Neural cell (in vitro differentiated cells): ENCODE results near the gene PLXNA3.

Source experiments
- EP300 ChIP-seq: fragments of 450-650 bp; conservative IDR thresholded peaks from 2 replicates; pipeline ENCODE4 v1.6.1; 2014; ENCODE audit warnings: antibody characterized with exemption, mild to moderate bottlenecking, moderate library complexity; ENCODE audit not compliant: poor library complexity, severe bottlenecking
- EZH2 ChIP-seq: fragments of 200-600, 300-800 bp; shearing (Covaris generic), sonication (generic); IDR thresholded peaks from 2 replicates; pipeline ENCODE4 v1.6.1; 2014; ENCODE audit warnings: antibody characterized with exemption, low read length, borderline replicate concordance, mild to moderate bottlenecking; ENCODE audit not compliant: insufficient read depth, poor library complexity, severe bottlenecking
- MXI1 ChIP-seq: fragments of 450-650 bp; conservative IDR thresholded peaks from 2 replicates; pipeline ENCODE4 v1.6.1; 2014; ENCODE audit warnings: antibody characterized with exemption, mild to moderate bottlenecking; ENCODE audit not compliant: poor library complexity, severe bottlenecking
- POLR2AphosphoS5 ChIP-seq: IDR thresholded peaks from 2 replicates; pipeline ENCODE4 v1.6.1; 2012
- TF ChIP-seq, protein P1 (sequence below): fragments of 450-650 bp; IDR thresholded peaks from 2 replicates; pipeline ENCODE4 v1.5.1; 2014; ENCODE audit warnings: antibody characterized with exemption, mild to moderate bottlenecking, moderate library complexity; ENCODE audit not compliant: poor library complexity, severe bottlenecking

DNA sequence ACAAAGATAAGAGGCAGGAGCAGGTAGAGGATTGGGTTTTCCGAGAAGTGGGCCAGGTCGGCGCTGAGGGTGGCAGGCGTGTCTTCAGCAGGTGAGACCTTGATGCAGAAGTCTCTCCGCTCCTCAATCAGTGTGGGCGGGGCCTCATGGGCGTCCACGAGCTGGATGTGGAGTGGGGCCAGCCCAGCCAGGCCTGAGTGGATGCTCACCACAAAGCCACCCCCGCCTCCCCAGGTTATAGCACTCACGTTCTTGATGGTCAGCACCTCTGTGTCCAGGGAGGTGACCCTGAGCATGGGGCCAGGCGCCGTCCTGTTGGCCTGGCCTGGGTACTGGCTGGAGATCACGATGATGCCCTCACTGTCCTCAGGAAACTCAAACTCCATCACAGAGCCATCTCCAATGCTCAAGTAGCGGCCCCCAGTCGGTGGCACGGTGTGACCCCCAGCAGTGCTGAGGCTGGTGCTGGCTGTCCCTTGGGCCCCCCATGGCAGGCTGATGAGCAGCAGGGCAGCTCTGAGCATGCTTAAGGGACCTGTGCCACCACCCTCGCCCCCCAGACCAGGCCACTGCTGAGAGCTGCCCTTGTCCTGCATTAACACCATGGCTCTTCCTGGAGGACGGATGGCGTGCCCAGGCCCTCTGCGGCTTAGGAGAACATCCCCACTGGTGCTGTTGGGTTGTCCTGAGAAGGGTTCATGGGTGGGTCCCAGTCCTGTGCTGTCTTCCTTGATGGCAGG, 30.4 kb downstream of the PLXNA3 start:
- TF ChIP-seq EP300 = no peak
- TF ChIP-seq, protein P1, sequence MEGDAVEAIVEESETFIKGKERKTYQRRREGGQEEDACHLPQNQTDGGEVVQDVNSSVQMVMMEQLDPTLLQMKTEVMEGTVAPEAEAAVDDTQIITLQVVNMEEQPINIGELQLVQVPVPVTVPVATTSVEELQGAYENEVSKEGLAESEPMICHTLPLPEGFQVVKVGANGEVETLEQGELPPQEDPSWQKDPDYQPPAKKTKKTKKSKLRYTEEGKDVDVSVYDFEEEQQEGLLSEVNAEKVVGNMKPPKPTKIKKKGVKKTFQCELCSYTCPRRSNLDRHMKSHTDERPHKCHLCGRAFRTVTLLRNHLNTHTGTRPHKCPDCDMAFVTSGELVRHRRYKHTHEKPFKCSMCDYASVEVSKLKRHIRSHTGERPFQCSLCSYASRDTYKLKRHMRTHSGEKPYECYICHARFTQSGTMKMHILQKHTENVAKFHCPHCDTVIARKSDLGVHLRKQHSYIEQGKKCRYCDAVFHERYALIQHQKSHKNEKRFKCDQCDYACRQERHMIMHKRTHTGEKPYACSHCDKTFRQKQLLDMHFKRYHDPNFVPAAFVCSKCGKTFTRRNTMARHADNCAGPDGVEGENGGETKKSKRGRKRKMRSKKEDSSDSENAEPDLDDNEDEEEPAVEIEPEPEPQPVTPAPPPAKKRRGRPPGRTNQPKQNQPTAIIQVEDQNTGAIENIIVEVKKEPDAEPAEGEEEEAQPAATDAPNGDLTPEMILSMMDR = no peak
- no peak for TF ChIP-seq POLR2AphosphoS5
- TF ChIP-seq MXI1 = no peak
- no peak for TF ChIP-seq EZH2
